HG03060 (cell line): ENCODE data around the gene IGFBP5.

ENCODE experiments used
- ATAC-seq: cut with Tn5 transposase; IDR thresholded peaks from one replicate; pipeline ENCODE4 v1.9.1; 2021; ENCODE audit warnings: low read depth, moderate number of reproducible peaks; ENCODE audit not compliant: unreplicated experiment

The IGFBP5 gene

GRCh38 chr2:216626168-216626874 lies 69.0 kb downstream of the IGFBP5 start:
- no peak for ATAC-seq

DNA sequence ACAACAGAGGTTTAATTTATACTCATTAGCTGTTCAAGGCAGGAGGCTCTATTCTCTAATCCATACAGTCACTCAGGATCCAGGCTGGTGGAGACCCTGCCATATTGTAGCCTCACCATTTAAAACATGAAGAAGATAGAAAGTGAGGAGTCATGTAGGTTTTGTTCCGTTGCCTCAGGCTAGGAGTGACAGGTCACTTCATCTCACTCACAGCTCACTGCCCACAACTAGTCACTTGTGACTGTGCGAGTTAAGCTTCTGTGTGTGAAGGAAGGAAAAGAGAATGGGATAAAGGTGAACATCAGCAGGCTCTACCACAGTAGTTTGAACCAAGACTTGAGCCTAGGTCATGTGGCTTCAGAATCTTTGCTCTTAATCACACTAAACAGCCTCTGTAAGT lies 71.1 kb downstream of the IGFBP5 start:
- ATAC-seq: no peak

GRCh38 chr2:216622526-216622925 lies 72.8 kb downstream of the IGFBP5 start:
- ATAC-seq: no peak
